Tibial nerve (tissue), 4 donors: Measurements from ENCODE around the gene USP34. TPM values are rescaled to one million over a fixed set of nuclear protein-coding genes. Genes with fewer than 3 reads are reported as not detected.

Source experiments
- DNase-seq, 2 donors: peaks; one replicate each; pipeline ENCODE4 v3.0.0-alpha.2; 2019; ENCODE audit warnings: low spot score in 2 of 2
- H3K27ac ChIP-seq, 4 donors: fragments of 200-600 bp; sonication (generic) in 3 of 4; one replicate each; pipeline ENCODE4 v1.5.1; 2017 to 2019; ENCODE audit warnings: mild to moderate bottlenecking in 1 of 4
- H3K27me3 ChIP-seq, 2 donors: fragments of 200-600 bp; sonication (generic) in 1 of 2; one replicate each; pipeline versions ENCODE4 v1.5.1 to v1.6.0; 2017 to 2019
- H3K36me3 ChIP-seq, 3 donors: fragments of 200-600 bp; sonication (generic); one replicate each; pipeline ENCODE4 v1.5.1; 2018 to 2019
- H3K4me1 ChIP-seq, 4 donors: fragments of 200-600 bp; sonication (generic) in 3 of 4; one replicate each; pipeline ENCODE4 v1.5.1; 2017 to 2019
- H3K4me3 ChIP-seq, 4 donors: fragments of 200-600 bp; sonication (generic) in 3 of 4; one replicate each; pipeline ENCODE4 v1.5.1; 2017 to 2019; ENCODE audit warnings: mild to moderate bottlenecking in 1 of 4, moderate library complexity in 1 of 4
- H3K9me3 ChIP-seq, 4 donors: fragments of 200-600 bp; sonication (generic) in 3 of 4; one replicate each; pipeline ENCODE4 v1.5.1; 2017 to 2019
- EP300 ChIP-seq, 2 donors: sonication (generic); formaldehyde crosslinking; IDR thresholded peaks; one replicate each; pipeline ENCODE4 v1.6.1; 2017; ENCODE audit warnings: antibody characterized with exemption in 2 of 2, mild to moderate bottlenecking in 1 of 2
- POLR2A ChIP-seq, 2 donors: fragments of 450-650 bp; IDR thresholded peaks; one replicate each; pipeline ENCODE4 v1.6.1; 2017; ENCODE audit warnings: antibody characterized with exemption in 2 of 2, mild to moderate bottlenecking in 2 of 2, moderate library complexity in 2 of 2
- WGBS, 2 donors: methylation state at CpG; one replicate each; pipeline ENCODE4 v1.1.5; 2018; 5-methylcytosine and 5-hydroxymethylcytosine counted together
- small RNA-seq: library from RNA; depleted of rRNA; stranded (forward); fragments of <200 nt; gene quantifications from one replicate; pipeline ENCODE3, GENCODE V24; 2016
- total RNA-seq, 4 donors: library from RNA; depleted of rRNA; stranded (reverse); fragments of >200 nt; gene quantifications; one replicate each; pipeline ENCODE4 v1.1.0, GENCODE V29; 2016
- TF ChIP-seq, protein P1 (sequence below), 5 experiments: fragments of 200-600 bp in 3 of 5; fragments of 450-650 bp in 2 of 5; sonication (generic) in 3 of 5; IDR thresholded peaks; one replicate each; pipeline ENCODE4 v1.5.1; 2016 to 2019; ENCODE audit warnings: antibody characterized with exemption in 5 of 5, mild to moderate bottlenecking in 3 of 5, moderate library complexity in 2 of 5

The USP34 gene
- total RNA-seq, 4 donors from 2014 or later = 114 to 211 (median 148) TPM

DNA sequence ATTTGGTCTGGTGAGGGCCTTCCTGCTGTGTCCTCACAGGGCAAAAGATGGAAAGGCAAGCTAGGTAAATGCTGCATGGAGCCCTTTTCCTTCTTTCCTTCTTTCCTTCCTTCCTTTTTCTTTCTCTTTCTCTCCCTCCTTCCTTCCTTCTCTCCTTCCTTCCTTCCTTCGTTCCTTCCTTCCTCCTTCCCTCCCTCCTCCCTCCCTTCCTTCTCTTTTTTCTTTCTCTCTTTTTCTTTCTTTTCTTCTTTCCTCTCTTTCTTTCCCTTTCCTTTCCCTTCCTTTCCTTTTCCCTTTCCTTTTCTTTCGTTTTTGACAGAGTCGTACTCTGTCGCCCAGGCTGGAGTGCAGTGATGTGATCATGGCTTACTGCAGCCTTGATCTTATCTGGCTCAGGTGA lies 332.0 kb downstream of the USP34 start:
- TF ChIP-seq POLR2A (IDR thresholded peaks at IDR 0.05) (no peak), EP300 (IDR thresholded peaks at IDR 0.05) (no peak)
- TF ChIP-seq, protein P1, sequence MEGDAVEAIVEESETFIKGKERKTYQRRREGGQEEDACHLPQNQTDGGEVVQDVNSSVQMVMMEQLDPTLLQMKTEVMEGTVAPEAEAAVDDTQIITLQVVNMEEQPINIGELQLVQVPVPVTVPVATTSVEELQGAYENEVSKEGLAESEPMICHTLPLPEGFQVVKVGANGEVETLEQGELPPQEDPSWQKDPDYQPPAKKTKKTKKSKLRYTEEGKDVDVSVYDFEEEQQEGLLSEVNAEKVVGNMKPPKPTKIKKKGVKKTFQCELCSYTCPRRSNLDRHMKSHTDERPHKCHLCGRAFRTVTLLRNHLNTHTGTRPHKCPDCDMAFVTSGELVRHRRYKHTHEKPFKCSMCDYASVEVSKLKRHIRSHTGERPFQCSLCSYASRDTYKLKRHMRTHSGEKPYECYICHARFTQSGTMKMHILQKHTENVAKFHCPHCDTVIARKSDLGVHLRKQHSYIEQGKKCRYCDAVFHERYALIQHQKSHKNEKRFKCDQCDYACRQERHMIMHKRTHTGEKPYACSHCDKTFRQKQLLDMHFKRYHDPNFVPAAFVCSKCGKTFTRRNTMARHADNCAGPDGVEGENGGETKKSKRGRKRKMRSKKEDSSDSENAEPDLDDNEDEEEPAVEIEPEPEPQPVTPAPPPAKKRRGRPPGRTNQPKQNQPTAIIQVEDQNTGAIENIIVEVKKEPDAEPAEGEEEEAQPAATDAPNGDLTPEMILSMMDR (IDR thresholded peaks at IDR 0.05) = no peak
- Histone ChIP-seq H3K4me1 (no peaks in the 10 kb centered on the region), H3K27ac (no peak overlapping the region), H3K36me3 (no peaks in the 10 kb centered on the region), H3K9me3 (no peaks in the 10 kb centered on the region), H3K27me3 (no peaks in the 10 kb centered on the region), H3K4me3 (no peak overlapping the region)
- DNase-seq = no peak
- WGBS, 2 donors = 91% methylated on average over 4 of the region's 4 CpGs

Small RNA genes within 50 kb of the gene (small RNA-seq; reads per million reads assigned to genes)
- not detected for gene SNORA70B

Other genes starting within 250 kb of the USP34 start
- gene XPO1, start 67.3 kb upstream of the USP34 start, total RNA-seq = 100 to 1,000 TPM; 100 to 151 (median 112) TPM